ENCODE results near the gene JMJD8. TPM values are rescaled to one million over a fixed set of nuclear protein-coding genes. Genes with fewer than 3 reads are reported as not detected.

The JMJD8 gene
- total RNA-seq, 4 donors from 2014 or later, result 73.2 to 114 (median 88.1) TPM

- DNase-seq (ENCODE audit: extremely low spot score), result peak; percentile 97
- Histone ChIP-seq H3K27me3 (no peaks in the 10 kb centered on the region), H3K4me3 (peak overlapping the region; percentile 40 to 50 (median 48)), H3K27ac (replicated peaks in 1 of 4) (peak overlapping the region; percentile 81 to 85 (median 82)), H3K36me3 (peaks cover 0 to 35% (median 24%) of the 10 kb centered on the region in 4 donors), H3K9me3 (no peaks in the 10 kb centered on the region), H3K4me1 (peaks cover 10 to 25% (median 20%) of the 10 kb centered on the region in 4 donors)
- intact Hi-C loops (cut with DNase I), result loop anchor here (5.0 kb wide), 1 partner anchor 83 kb away; no protein-coding TSS in a partner anchor
- WGBS, result 17% methylated on average over 7 of the region's 43 CpGs
- TF ChIP-seq CTCF (IDR thresholded peaks at IDR 0.05), result peak; percentile 54 to 69 (median 61)
- TF ChIP-seq POLR2AphosphoS5 (IDR thresholded peaks at IDR 0.05), result peak; percentile 71 to 77
- TF ChIP-seq EP300 (IDR thresholded peaks at IDR 0.05), result no peak
- TF ChIP-seq POLR2A (IDR thresholded peaks at IDR 0.05; ENCODE audit: low read depth), result no peak
Measured at GRCh38 chr16:660459-661183, 23.5 kb downstream of the JMJD8 start.

- H3K9me3 ChIP-seq, result no peaks in the 10 kb centered on the region
- H3K4me3 ChIP-seq, result peak overlapping the region; percentile 40 to 50 (median 48)
- H3K27me3 ChIP-seq, result no peaks in the 10 kb centered on the region
- TF ChIP-seq POLR2AphosphoS5 (IDR thresholded peaks at IDR 0.05) (no peak), EP300 (IDR thresholded peaks at IDR 0.05) (no peak), CTCF (IDR thresholded peaks at IDR 0.05) (no peak), POLR2A (IDR thresholded peaks at IDR 0.05; ENCODE audit: low read depth) (no peak)
- H3K36me3 ChIP-seq, result peaks cover 0 to 40% (median 27%) of the 10 kb centered on the region in 4 donors
- intact Hi-C loops (cut with DNase I), result loop anchor here (5.0 kb wide), 1 partner anchor 83 kb away; no protein-coding TSS in a partner anchor
- peaks cover 10 to 25% (median 20%) of the 10 kb centered on the region in 4 donors for H3K4me1 ChIP-seq
- 65% methylated on average over 6 of the region's 6 CpGs for WGBS
- no peak for DNase-seq (ENCODE audit: extremely low spot score)
- peak overlapping the region; percentile 81 to 85 (median 82) for H3K27ac ChIP-seq (replicated peaks in 1 of 4)
Measured at GRCh38 chr16:660132-660458, 24.0 kb downstream of the JMJD8 start.

GRCh38 chr16:659618-660017 lies 24.5 kb downstream of the JMJD8 start:
- peaks cover 0 to 45% (median 29%) of the 10 kb centered on the region in 4 donors for H3K36me3 ChIP-seq
- no peaks in the 10 kb centered on the region for H3K9me3 ChIP-seq
- H3K4me3 ChIP-seq, result no peak overlapping the region
- 80% methylated on average over 18 of the region's 20 CpGs for WGBS
- intact Hi-C loops (cut with DNase I), result loop anchor here (5.0 kb wide), 1 partner anchor 82 kb away; no protein-coding TSS in a partner anchor
- peak overlapping the region in 3 of 4 donors; percentile 81 to 85 (median 81) for H3K27ac ChIP-seq (replicated peaks in 1 of 4)
- TF ChIP-seq POLR2AphosphoS5 (IDR thresholded peaks at IDR 0.05) (no peak), POLR2A (IDR thresholded peaks at IDR 0.05; ENCODE audit: low read depth) (no peak), CTCF (IDR thresholded peaks at IDR 0.05) (no peak), EP300 (IDR thresholded peaks at IDR 0.05) (no peak)
- H3K27me3 ChIP-seq, result no peaks in the 10 kb centered on the region
- H3K4me1 ChIP-seq, result peaks cover 10 to 25% (median 20%) of the 10 kb centered on the region in 4 donors
- DNase-seq (ENCODE audit: extremely low spot score), result no peak

- no peak overlapping the region for H3K4me3 ChIP-seq
- DNase-seq (ENCODE audit: extremely low spot score), result no peak
- H3K9me3 ChIP-seq, result no peaks in the 10 kb centered on the region
- intact Hi-C loops (cut with DNase I), result no loop called here
- H3K27me3 ChIP-seq, result no peaks in the 10 kb centered on the region
- H3K36me3 ChIP-seq, result peaks cover 0 to 47% (median 30%) of the 10 kb centered on the region in 4 donors
- H3K27ac ChIP-seq (replicated peaks in 1 of 4), result no peak overlapping the region
- no peak for TF ChIP-seq EP300 (IDR thresholded peaks at IDR 0.05)
- TF ChIP-seq POLR2A (IDR thresholded peaks at IDR 0.05; ENCODE audit: low read depth), result no peak
- no peak for TF ChIP-seq CTCF (IDR thresholded peaks at IDR 0.05)
- TF ChIP-seq POLR2AphosphoS5 (IDR thresholded peaks at IDR 0.05), result no peak
- peaks cover 10 to 25% (median 20%) of the 10 kb centered on the region in 4 donors for H3K4me1 ChIP-seq
- 84% methylated on average over 32 of the region's 35 CpGs for WGBS
Measured at GRCh38 chr16:658679-659571, 25.2 kb downstream of the JMJD8 start.

Data from esophagus muscularis mucosa (tissue), 4 donors.